GM18498 (cell line): ENCODE data around the gene MED22.
"Not testable (repeated sequence)": the region's sequence is repeated elsewhere in the genome, so short reads cannot be mapped to it uniquely, and the experiment has no call there.

ENCODE experiments used
- ATAC-seq: cut with Tn5 transposase; IDR thresholded peaks from one replicate; pipeline ENCODE4 v1.9.1; 2021; ENCODE audit warnings: mild to moderate bottlenecking, moderate library complexity; ENCODE audit not compliant: unreplicated experiment

Gene MED22

DNA sequence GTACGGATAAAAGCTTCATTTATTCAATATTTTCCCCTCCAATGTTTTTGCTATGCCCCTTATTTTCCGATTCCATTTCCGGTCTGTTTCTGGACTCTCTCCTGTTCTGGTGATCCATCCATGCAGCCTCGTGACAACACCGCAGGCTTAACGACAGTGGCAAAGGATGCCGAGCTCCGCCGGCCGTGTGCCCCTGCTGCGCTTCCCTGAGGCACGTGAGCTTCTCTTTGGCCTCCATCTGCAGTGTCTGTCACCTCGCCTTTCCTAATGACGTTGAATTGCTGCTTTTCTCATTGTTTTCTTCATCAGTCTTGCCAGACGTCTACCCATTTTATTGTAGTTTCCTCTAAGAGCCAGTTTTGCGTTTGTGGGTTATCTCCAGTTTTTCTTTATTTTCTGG, 40.6 kb downstream of the MED22 start:
- ATAC-seq: no peak

DNA sequence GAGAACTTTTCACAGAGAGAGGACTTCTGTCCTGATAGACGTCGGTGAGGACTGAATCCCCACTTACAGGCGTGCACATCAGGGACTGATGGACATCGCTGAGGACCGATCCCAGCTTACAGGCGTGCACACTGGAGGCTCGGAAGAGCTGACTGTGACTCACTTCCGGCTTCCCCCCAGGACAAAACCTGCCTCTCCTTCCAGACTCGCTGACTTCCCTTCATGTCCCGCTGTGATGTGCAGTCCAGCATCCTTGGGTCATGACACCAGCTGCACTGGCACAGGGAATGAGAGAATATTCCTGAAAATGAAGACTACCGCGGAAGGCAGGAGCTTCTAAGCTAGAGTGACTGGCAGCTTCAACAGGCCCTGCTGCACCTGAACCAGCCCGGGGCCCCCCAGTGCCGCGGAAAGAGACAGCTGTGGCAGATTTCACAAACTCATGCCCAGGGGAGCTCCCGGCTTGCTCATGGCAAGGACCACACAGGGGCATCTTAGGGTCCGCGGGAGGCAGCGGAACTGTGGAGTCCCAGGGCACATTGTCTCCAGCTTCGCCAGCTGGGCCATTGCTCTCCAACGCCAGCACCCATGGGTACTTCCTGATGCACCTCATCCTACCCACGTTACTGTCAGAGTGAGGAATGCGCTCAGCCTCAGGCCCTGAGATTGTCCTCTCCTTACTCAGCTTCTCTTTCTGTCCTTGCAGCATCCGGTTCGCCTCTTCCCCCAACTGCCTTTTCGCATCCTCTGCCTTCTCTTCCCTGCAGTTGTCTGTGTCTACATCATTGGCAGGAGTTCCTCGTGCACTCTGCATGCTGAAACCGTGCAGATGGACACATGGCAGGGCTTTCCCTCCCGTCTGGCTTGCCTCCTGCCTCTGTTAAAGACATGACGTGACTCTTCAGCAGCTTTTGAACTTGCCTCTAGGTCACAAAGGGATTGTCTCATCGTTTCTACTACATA, 41.4 kb downstream of the MED22 start:
- no peak for ATAC-seq

DNA sequence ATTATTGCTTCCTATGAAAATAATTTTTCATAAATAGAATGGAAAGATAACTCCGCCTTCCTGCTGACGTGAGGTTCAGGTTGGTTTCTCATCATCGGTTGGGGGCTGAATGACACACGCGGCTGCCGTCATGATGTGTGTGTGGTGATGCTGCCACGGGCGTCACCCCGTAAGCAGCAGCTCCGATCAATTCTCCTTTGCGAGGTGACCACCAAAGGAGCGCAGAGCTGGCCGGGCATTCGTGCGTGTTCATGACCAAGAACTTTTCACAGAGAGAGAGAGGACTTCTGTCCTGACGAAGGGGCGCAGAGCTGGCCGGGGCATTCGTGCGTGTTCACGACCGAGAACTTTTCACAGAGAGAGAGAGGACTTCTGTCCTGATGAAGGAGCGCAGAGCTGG, 42.2 kb downstream of the MED22 start:
- ATAC-seq: no peak

DNA sequence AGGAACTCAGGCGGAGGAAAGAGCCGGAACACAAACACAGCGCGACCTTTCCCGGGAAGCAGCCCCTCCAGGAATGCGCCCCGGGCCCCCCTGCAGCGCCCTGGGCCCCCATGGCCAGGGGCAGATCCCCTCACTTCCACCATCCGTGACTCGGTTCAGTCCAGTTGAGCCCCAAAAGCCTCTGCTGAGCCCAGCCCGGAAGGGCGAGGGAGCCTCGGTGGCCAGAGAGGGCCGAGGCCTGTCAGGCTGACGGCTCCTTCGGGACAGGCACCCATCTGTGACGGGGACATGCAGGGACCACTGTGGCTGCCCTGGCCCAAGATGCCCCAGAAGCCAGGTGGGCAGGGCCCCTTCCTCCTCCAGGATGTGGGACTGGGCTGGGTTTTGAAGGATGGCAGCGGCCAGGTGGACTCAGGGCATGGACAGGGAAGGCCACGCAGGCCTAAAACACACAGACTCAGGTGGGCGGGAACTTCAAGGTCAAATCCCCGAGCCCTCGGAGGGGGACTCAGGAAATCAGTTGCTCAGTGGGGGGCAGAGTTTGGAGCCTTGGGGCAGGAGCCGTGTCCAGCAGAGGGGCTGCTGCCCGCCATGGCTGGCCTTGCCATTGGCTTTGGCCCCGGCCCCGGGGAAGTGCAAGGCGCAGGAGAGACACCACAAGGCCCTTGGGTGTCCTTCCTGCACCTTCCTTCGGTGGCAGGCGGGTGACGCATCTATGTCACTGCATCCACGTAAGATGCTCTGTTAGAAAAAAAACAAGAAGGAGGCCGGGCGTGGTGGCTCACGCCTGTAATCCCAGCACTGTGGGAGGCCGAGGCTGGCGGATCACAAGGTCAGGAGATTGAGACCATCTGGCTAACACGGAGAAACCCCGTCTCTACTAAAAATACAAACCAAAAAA, 43.2 kb downstream of the MED22 start:
- no peak for ATAC-seq

DNA sequence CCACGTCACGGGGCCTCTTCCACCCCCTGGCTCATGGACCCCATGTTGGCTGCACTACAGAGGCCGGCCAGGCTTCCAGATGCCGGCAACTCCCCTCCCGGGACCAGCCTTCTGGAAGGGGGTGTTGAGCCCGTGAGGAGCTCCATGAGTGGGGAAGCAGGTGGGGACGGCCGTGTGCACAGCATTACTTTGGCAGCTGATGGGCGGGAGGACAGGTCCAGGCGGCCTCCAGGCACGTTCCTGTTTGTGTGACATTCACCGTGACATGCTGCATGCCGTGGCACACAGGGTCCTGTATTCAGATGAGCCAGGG, 43.8 kb downstream of the MED22 start:
- ATAC-seq: no peak

DNA sequence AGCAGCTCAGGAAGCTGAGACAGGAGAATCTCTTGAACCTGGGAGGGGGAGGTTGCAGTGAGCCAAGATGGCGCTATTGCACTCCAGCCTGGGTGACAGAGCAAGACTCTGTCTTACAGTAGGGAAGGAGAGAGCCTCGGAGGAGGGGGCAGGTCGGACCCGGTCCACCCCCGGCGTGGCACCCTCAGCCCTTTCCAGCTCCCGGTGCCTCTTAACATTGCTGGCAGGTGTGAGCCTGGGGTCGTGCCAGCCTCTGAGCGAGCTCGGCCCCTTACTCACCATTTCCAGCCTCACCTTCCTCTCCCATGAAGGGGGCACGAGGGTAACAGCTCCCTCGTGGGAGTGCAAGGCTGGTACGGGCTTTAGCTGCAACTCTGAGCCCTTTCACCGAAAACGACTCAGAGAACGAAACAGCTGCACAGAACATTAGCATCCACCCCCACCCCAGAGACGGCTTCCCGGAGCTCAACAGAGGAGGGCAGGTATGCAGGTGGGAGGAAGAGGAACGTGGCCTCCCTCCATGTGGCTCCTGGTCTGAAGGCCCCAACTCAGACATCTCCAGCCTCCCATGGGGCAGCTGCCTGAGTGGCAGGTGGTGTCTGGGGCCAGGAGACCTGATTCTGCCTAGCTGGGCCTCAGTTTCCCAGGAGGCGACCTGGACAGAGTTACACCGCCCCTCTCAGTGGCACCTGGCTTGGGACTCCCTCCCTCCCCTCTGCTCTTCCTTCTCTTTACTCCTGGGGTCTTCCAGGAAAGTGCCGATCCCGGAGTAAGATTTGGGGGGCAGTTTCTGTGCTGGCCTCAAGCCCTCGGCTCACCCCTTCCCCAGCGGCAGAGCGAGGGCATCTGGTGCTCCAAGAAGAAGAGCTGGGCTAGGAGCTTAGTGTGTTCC, 44.4 kb downstream of the MED22 start:
- ATAC-seq: no peak

DNA sequence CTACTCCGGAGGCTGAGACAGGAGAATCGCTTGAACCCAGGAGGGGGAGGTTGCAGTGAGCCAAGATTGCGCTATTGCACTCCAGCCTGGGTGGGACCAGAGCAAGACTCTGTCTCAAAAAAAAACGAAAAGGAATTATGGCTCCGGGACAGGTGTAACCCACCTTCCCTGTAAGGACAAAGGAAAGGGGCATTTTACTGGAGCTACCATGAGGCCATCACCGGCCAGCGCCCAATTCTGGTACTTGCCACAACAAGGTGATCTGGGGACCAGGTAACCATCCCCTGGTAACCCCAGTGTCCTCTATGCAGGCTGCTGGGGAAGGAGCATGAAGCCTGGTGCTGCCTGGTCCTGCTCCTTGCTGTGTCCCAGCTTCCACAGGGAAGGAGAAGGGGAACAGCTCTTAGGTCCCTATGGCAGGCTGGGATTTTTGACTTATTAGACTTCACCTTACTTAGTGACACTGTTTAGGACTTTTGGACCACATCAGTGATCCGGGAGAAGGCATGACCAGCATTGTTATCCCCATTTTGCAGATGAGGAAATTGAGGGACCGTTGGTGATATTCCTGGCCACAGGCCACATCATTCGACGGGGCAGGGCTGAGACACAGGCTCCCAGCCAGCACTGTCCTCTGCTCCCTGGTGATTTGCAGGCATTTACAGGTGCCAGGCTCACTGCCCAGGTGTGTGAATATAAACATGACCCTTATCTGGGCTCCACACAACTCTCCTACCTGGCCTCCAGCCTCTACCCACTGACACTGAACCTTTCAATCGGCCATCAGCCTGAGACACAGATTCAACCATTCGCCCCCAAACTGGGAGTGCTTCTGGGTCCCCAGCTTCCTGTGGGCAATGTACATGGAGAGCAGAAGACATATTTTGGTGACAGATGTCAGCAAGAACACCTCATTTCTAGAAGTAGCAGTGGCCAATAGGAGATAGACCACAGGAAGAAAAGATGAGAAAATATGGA, 46.4 kb downstream of the MED22 start:
- ATAC-seq: no peak

DNA sequence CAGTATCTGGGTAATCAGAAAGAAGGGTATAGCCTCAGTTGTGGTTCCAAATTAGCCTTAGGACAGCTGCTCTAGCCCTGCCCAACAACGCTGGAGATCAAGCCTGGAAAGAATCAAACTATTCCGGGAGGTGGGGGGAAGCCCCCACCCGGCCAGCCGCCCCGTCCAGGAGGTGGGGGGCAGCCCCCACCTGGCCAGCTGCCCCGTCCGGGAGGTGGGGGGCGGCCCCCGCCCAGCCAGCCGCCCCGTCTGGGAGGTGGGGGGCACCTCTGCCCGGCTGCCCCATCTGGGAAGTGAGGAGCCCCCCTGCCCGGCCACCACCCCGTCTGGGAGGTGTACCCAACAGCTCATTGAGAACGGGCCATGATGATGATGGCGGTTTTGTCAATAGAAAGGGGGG, 47.9 kb downstream of the MED22 start:
- ATAC-seq: not testable (repeated sequence)

DNA sequence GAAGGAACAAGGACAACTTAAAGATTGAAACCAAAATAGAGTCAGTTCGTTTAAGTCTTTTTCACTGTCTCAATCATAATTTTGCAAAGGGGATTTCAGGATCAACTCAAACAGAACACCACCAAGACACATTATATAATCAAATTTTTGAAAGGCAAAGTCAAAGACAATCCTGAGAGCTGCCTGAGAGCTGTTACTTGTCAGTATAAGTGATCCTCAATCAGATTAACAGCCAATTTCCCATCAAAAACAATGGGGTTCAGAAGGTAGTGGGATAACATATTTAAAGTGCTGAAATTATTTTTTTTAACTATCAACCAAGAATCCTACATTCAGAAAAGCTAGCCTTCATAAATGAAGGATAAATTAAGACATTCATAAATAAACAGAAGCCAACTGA, 53.7 kb downstream of the MED22 start:
- ATAC-seq: no peak

DNA sequence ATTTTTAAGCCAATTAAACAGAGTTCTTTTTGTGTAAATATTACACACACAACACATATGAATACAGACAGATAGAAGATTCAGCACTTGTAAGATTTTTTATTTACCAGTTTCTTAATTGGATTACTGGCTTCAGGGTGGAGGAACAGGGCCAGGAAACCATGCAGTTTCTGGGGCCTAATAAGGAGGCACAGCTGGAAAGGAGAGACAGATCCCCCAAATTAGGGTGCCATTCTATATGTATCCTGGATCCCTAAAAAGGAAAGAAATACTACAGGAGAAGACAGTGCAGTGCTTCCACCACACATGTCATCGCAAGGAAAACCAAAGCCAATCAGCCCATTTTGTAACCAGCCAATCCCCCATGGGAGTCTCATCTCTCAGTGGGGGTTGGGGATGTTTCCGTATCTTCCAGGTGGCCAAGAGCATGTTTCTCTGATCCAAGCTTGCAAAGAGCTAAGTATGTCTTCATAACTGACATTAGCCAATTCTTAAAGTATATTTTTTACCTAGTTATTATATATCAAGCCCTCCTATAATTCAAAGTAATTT, 57.1 kb downstream of the MED22 start:
- ATAC-seq: no peak
